ENCODE results near the gene SPIRE2. TPM values are rescaled to one million over a fixed set of nuclear protein-coding genes. Genes with fewer than 3 reads are reported as not detected.

SPIRE2 gene
- total and polyA plus RNA-seq, 2 of the 13 experiments (the other 11 are each of a cell fraction or from before 2014, with no cell fraction given): 13.3 to 37.5 TPM

- peaks cover 65% of the 10 kb centered on the region for H3K79me2 ChIP-seq (ENCODE audit: insufficient read depth, low read length)
- FAIRE-seq (no peak), DNase-seq (ENCODE audit: low spot score) (no peak), ATAC-seq (no peak)
- 96% methylated on average over 18 of the region's 18 CpGs for WGBS (ENCODE audit: low lambda C conversion rate)
- no TSS peak for BruUV-seq (replicated peaks)
- H3K4me1 ChIP-seq (ENCODE audit: insufficient read depth, low read length): peaks cover 3% of the 10 kb centered on the region; the same call in 1 of the 2 replicates
- H3K27me3 ChIP-seq (ENCODE audit: control insufficient read depth in 1 of 2, insufficient read depth in 2 of 2, low read length in 2 of 2): no peaks in the 10 kb centered on the region
- H3K4me3 ChIP-seq (replicated peaks in 1 of 3; ENCODE audit: insufficient read depth in 1 of 3, low read depth in 2 of 3, low read length in 3 of 3): no peak overlapping the region
- H2AFZ ChIP-seq (ENCODE audit: low read length): no peak overlapping the region
- in situ Hi-C loops (cut with HindIII; ENCODE audit: extremely low pct_ligation_motif_present, low pct_unique_long_range_greater_than_20kb) (no loop called here), intact Hi-C loops (cut with micrococcal nuclease; ENCODE audit: unreplicated experiment) (no loop called here)
- peak; percentile 52 for TF ChIP-seq RBM22 (optimal IDR thresholded peaks at IDR 0.05; ENCODE audit: low read length)
- no peak for TF ChIP-seq ZNF34 (CRISPR knock-in tag; IDR thresholded peaks at IDR 0.05; ENCODE audit: borderline replicate concordance)
- TF ChIP-seq, protein P1, sequence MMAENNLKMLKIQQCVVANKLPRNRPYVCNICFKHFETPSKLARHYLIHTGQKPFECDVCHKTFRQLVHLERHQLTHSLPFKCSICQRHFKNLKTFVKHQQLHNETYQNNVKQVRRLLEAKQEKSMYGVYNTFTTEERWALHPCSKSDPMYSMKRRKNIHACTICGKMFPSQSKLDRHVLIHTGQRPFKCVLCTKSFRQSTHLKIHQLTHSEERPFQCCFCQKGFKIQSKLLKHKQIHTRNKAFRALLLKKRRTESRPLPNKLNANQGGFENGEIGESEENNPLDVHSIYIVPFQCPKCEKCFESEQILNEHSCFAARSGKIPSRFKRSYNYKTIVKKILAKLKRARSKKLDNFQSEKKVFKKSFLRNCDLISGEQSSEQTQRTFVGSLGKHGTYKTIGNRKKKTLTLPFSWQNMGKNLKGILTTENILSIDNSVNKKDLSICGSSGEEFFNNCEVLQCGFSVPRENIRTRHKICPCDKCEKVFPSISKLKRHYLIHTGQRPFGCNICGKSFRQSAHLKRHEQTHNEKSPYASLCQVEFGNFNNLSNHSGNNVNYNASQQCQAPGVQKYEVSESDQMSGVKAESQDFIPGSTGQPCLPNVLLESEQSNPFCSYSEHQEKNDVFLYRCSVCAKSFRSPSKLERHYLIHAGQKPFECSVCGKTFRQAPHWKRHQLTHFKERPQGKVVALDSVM (CRISPR knock-in tag; IDR thresholded peaks at IDR 0.05): peak; percentile 57
- TF ChIP-seq ZNF121 (CRISPR knock-in tag; IDR thresholded peaks at IDR 0.05): peak; percentile 89
- no peak for TF ChIP-seq SRSF4 (IDR thresholded peaks at IDR 0.05; ENCODE audit: low read depth, low read length, poor library complexity, severe bottlenecking)
- TF ChIP-seq, protein P2, sequence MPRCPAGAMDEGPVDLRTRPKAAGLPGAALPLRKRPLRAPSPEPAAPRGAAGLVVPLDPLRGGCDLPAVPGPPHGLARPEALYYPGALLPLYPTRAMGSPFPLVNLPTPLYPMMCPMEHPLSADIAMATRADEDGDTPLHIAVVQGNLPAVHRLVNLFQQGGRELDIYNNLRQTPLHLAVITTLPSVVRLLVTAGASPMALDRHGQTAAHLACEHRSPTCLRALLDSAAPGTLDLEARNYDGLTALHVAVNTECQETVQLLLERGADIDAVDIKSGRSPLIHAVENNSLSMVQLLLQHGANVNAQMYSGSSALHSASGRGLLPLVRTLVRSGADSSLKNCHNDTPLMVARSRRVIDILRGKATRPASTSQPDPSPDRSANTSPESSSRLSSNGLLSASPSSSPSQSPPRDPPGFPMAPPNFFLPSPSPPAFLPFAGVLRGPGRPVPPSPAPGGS (CRISPR knock-in tag; IDR thresholded peaks at IDR 0.05): no peak
- 0 out of 2 replicates have a peak, but pooled peaks have one; percentile 22 for TF ChIP-seq POLR2AphosphoS5 (IDR thresholded peaks at IDR 0.05; ENCODE audit: low read depth, low read length)
- ChIA-PET CTCF (ENCODE audit: low intra/inter-chr PET ratio, low total read pairs) (no interaction called here), POLR2A (no interaction called here)
- peaks cover 38 to 69% of the 10 kb centered on the region in 2 experiments for H3K36me3 ChIP-seq (replicated peaks in 1 of 2; ENCODE audit: control insufficient read depth in 1 of 2, insufficient read depth in 2 of 2, low read length in 2 of 2)
- H3K27ac ChIP-seq (ENCODE audit: extremely low read length, insufficient read depth, low read length): no peak overlapping the region
- H3K9me3 ChIP-seq (ENCODE audit: low read length): no peaks in the 10 kb centered on the region
- H4K20me1 ChIP-seq (ENCODE audit: insufficient read depth, low read length): peaks cover 21% of the 10 kb centered on the region
- H3K4me2 ChIP-seq (ENCODE audit: low read depth, low read length): no peak overlapping the region
- H3K9ac ChIP-seq (ENCODE audit: insufficient read depth, low read depth, low read length): no peak overlapping the region
Observed at GRCh38 chr16:89880477-89881367, 52.4 kb downstream of the SPIRE2 start.

All from HepG2 (cell line).